Hindlimb muscle (tissue), 1 donor: Measurements from ENCODE around the gene DBNL. TPM values are rescaled to one million over a fixed set of nuclear protein-coding genes. Genes with fewer than 3 reads are reported as not detected.

Experiments used
- DNase-seq: peaks from one replicate; pipeline ENCODE4 v3.0.0-alpha.2; 2013
- polyA plus RNA-seq: library from polyadenylated mRNA; unstranded; fragments of 120-200 nt; gene quantifications from one replicate; pipeline ENCODE4 v1.2.1, GENCODE V29; 2013; ENCODE audit not compliant: insufficient read length

Gene DBNL
- polyA plus RNA-seq, 1 donor = 43.5 TPM

GRCh38 chr7:44100458-44101302, 56.2 kb downstream of the DBNL start:
- DNase-seq = peak; percentile 68

- DNase-seq = no peak
Measured at GRCh38 chr7:44101303-44101965, 56.9 kb downstream of the DBNL start.

DNA sequence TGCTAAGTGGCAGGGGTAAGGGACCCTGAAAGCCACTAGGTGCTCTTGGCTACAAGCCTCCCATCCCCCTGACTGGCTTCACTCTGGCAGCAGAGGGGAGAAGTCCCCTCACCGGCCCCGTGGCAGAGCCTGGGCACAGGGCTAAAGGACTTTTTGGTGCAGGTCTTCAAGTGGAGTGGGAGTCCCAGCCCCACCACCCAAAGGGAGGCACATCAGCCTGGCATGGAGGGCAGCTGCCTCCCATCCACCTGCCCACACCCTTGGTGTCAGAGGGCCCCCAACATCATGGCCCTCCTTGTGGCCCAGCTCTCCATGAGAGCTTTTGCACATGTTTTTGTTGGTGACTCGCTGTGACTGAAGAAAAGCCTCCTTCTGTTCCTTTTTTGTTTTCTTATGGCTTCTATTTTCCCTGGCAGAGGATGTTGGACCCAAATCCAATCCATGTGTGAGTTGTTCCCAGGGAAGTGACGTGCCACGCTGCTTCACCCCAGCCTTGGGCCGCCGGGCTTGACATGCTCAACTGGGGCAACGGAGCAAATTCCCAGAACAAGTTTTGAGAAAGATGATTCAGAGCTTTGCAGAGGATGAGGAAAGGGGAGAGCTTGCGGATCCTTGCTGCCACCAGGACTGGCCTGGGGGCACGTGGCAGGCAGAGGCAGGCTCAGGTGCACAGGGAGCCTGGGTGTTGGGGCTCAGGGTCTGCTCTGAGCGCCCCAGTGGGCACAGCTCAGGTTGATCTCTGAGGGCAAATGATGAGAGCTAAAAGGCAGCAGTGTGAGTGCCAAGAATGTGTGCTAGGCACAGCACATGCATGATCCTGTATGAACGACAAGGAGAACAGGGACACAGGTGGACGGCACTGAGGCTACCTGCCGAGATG, 57.7 kb downstream of the DBNL start:
- no peak for DNase-seq

GRCh38 chr7:44102846-44103565, 58.5 kb downstream of the DBNL start:
- no peak for DNase-seq

- DNase-seq = no peak
Measured at GRCh38 chr7:44103566-44103922, 59.0 kb downstream of the DBNL start.

DNA sequence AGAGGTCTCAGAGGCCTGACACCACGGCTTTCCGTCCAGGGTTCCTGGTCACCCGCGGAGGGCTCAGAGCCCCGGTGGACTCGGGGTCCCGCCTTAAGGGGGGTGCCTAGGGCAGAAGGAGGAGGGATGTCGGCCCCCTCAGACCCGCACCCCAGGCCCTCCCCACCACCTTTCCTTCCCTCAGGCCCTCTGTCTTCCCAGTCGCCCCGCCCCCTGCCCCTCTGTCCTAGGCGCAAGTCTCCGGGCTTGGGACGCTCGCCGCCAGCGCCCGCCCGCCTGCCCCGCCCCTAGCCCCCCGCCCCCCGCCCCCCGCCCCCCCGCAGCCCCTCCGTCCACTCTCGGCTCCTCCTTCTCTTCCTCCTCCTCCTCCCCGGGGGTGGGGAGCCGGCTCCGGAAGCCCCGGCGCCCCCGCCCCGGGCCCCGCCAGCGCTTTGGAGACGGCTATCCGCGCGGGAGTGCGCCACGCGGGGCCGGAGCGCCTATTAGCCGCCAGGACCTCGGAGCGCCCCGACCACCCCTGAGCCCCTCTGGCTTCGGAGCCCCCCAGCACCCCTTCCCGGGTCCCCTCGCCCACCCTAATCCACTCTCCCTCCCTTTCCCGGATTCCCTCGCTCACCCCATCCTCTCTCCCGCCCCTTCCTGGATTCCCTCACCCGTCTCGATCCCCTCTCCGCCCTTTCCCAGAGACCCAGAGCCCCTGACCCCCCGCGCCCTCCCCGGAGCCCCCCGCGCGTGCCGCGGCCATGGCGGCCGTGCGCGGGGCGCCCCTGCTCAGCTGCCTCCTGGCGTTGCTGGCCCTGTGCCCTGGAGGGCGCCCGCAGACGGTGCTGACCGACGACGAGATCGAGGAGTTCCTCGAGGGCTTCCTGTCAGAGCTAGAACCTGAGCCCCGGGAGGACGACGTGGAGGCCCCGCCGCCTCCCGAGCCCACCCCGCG, 59.7 kb downstream of the DBNL start, which contains the start of gene AEBP1:
TSS of gene AEBP1 (plus strand) at position 423 of the 937 bp plus-strand sequence. CDS start at position 744, 321 bp downstream.
- DNase-seq = peak; percentile 61

DNA sequence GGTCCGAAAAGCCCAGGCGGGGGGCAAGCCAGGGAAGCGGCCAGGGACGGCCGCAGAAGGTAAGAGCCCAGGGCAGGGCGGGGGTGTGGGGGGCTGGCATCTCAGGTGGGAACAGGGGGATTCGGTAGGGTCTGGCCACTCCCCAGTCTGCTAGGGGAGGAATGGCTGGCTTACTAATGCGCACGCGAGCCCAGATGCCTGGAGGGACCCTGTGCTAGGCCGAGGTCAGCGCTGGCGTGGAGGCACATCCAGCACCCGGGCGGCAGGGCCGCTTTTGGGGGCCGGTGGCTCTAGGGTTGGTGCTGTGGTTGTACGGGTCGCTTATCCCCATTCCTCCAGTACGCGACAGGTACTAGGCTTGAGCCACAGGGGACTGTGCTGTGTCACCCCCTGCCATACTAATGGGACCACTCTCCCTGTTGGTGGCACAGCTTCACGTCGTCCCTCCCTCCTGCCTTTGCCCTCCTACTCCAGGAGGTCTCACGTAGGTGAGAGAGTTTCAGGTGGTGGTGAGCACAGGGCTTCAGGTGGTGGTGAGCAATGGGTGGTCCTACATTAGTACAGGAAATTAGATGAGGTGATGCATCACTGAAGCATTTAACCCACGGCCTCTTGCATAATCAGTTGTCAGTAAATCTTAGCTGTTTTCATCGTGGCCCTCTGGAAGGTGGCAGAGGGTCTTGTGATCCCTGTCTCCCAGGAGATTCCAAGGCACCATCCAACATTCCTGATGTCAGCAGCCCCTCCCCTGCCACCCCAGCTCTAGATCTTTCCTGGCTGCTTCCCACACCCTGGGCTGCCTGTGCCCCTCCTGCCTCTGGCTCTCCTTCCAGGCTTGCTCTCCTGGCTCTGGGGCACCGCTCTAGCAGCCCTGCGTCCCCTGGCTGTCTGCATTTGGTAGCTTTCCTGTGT, 60.6 kb downstream of the DBNL start:
- no peak for DNase-seq

GRCh38 chr7:44105832-44106231, 61.3 kb downstream of the DBNL start:
- no peak for DNase-seq

- DNase-seq = no peak
Measured at GRCh38 chr7:44106311-44107065, 62.0 kb downstream of the DBNL start.

DNA sequence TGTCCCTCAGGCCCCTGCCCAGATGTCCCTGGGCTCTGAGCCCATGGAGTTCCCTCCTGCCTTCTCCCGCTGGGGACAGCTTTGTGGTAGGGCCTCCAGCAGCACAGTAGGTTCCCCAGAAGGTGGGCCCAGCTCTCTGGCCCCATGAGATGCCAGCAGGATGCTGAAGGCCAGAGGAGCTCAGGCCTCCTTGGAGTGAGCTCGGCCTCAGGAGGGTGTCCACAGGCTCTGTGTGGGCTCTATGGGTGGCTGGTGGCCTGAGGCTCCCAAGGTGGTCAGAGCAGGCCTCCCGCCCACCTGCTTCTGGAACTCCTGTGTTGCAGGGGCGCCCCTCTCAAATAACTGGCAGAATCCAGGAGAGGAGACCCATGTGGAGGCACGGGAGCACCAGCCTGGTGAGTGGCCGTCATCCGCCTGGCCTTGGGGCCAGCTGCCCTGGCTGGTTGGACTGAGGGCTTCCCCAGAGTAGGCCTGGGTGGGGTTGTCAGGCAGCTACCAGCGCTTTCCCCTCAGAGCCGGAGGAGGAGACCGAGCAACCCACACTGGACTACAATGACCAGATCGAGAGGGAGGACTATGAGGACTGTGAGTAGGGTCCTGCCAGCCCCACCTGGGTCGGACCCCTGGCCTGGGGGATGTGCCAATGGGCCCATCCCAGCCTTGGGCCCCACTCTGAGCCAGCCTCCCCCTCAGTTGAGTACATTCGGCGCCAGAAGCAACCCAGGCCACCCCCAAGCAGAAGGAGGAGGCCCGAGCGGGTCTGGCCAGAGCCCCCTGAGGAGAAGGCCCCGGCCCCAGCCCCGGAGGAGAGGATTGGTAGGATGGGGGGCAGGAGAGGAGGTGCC, 62.8 kb downstream of the DBNL start:
- no peak for DNase-seq

GRCh38 chr7:44107961-44108767, 63.7 kb downstream of the DBNL start:
- no peak for DNase-seq

- DNase-seq = no peak
Measured at GRCh38 chr7:44108768-44109750, 64.6 kb downstream of the DBNL start.

DNA sequence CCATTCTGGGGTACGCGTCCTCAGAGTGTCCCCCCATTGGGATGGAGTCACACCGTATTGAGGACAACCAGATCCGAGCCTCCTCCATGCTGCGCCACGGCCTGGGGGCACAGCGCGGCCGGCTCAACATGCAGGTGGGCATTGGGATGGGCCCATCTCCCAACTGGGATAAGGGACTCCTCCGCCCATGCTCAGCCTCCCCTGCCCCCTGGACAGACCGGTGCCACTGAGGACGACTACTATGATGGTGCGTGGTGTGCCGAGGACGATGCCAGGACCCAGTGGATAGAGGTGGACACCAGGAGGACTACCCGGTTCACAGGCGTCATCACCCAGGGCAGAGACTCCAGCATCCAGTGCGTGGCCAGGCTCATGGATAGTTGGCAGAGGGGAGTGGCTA, 65.5 kb downstream of the DBNL start:
- DNase-seq = no peak

DNA sequence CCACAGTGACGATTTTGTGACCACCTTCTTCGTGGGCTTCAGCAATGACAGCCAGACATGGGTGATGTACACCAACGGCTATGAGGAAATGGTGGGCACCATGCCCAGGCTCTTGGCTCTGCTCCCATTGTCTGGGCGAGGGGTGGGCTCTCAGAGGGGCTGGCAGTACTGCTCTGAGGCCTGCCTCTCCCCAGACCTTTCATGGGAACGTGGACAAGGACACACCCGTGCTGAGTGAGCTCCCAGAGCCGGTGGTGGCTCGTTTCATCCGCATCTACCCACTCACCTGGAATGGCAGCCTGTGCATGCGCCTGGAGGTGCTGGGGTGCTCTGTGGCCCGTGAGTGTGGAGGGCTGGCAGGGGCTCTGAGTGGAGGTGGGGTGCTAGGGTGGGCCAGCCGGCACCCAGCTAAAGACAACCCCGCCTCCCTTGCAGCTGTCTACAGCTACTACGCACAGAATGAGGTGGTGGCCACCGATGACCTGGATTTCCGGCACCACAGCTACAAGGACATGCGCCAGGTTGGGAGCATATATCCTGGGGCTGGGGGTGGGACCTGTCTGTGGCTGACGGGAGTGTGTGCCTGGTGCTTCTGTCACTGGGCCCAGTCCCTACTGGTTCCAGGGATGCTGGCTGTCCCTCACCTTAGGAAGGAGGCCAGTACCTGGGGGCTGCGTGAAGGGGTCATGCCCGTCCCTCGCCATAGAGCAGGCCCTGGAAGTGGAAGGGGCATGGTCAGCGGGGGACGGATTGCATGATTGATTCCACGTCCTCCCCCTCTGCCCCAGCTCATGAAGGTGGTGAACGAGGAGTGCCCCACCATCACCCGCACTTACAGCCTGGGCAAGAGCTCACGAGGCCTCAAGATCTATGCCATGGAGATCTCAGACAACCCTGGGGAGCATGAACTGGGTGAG, 66.5 kb downstream of the DBNL start:
- DNase-seq = no peak
